ENCODE results near the gene GNAT2.

Gene GNAT2

GRCh38 chr1:109616391-109616790 is 3.0 kb downstream of the GNAT2 start:
- in situ Hi-C loops (cut with MboI; ENCODE audit: low sequenced_read_pairs) = no loop called here

DNA sequence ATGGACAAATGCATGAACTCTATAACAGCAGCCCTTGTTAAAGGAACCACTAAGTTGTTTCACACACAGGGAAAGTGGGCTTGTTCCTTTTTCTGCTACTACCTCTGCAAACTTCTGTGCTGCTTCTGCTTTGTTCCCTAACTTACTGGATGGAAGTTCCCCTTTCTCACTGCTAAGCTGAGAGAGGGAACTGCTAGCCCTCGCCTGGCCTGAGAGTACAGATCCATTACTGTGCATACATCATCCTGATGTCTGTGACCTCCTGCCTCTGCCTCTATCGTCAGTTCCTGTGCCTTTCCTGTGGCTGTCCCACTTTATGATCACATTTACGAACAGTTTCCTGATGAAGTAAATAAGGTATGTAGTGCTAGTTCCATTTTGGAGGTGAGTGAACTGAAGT is 3.5 kb downstream of the GNAT2 start:
- in situ Hi-C loops (cut with MboI; ENCODE audit: low sequenced_read_pairs) = no loop called here

- in situ Hi-C loops (cut with MboI; ENCODE audit: low sequenced_read_pairs) = no loop called here
These were observed 5.9 kb downstream of the GNAT2 start for GRCh38 chr1:109613361-109614147.

DNA sequence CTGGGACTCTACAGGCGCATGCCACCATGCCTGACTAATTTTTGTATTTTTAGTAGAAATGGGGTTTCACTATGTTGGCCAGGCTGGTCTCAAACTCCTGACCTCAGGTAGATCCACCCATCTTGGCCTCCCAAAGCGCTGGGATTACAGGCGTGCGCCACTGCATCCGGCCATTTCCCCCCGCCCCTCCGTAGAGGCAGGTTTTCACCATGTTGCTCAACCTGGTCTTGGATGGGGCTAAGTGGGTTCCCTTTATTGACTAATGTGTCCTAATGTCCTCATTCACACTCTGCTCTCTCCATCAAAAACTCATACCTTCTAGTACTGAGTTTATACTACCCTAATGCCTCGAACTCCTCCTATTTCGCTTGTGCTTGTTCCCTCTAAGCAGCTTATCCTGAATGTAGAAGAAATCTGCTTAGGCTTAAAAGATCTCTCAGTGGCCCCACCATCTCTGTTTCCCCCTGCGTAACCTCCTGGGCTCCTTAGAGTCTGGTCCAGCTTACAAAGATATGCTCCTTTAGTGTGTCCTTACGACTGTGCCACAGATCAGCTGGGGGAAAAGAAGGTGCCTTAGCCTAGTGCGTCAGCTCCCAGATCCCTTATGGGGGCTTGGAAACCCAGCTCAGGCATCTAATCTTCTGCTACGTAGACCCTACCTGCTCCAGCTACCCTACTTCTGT is 8.0 kb downstream of the GNAT2 start:
- in situ Hi-C loops (cut with MboI; ENCODE audit: low sequenced_read_pairs) = no loop called here

GRCh38 chr1:109610609-109611307 is 8.7 kb downstream of the GNAT2 start:
- in situ Hi-C loops (cut with MboI; ENCODE audit: low sequenced_read_pairs) = no loop called here

- in situ Hi-C loops (cut with MboI; ENCODE audit: low sequenced_read_pairs) = no loop called here
These were observed 9.5 kb downstream of the GNAT2 start for GRCh38 chr1:109609881-109610280.

GRCh38 chr1:109605381-109605780 is 14.0 kb downstream of the GNAT2 start:
- in situ Hi-C loops (cut with MboI; ENCODE audit: low sequenced_read_pairs) = no loop called here

DNA sequence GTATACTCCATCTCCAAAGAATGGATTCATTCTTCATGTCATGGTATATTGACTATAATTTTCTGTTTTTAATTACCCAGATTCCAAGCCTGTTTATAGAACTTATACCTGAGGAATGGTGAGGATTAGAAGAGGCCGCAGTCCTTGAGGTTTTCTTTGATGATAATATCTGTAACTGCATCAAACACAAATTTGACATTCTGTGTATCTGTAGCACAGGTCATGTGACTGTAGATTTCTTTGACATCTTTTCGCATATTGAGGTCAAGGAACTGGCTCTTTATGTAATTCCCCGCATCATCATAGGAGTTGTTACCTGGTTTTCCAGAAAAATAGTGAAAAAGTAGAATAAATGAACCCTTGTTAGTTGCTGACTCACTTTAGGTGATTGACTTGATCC is 16.2 kb downstream of the GNAT2 start:
- in situ Hi-C loops (cut with MboI; ENCODE audit: low sequenced_read_pairs) = no loop called here

DNA sequence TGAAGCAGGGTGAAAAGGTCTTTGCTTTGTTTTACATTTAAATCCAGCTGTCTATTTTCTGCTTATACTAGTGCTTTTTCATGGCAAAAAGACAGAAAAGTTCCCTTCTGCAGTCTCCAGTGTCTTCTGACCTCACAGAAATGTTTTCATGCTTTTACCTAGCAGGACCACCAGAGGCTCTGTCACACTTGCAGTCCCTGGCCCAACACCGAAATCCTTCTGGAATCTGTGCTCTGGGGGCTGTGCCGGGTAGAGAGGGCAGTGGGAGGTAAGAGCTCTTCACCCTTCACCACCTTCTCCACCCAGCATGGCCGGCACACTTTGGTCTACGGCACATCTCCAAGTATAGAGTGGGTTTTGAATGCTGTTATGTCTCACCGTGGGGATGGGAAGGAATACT is 20.8 kb downstream of the GNAT2 start:
- in situ Hi-C loops (cut with MboI; ENCODE audit: low sequenced_read_pairs) = no loop called here

- in situ Hi-C loops (cut with MboI; ENCODE audit: low sequenced_read_pairs) = no loop called here
These were observed 21.3 kb downstream of the GNAT2 start for GRCh38 chr1:109598156-109598555.

DNA sequence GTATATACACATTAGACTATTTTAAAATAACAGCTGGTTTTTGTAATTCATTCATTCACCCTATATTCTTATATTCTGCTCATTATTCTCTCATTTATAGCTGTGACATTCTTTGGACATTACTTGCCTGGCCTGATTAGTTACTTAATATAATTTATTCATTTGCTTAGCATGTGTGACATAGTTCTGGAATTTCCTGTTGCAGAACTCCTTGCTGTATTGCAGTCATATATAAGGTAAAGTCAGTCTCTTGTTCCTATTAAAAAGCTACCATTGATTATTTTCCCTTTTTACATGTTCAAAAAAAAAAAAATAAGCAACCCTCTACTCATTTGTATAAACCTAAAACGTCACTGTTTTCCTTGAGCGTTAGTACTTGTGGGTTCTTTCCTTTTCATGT is 23.9 kb downstream of the GNAT2 start:
- in situ Hi-C loops (cut with MboI; ENCODE audit: low sequenced_read_pairs) = no loop called here

GRCh38 chr1:109592916-109593315 is 26.5 kb downstream of the GNAT2 start:
- in situ Hi-C loops (cut with MboI; ENCODE audit: low sequenced_read_pairs) = no loop called here

DNA sequence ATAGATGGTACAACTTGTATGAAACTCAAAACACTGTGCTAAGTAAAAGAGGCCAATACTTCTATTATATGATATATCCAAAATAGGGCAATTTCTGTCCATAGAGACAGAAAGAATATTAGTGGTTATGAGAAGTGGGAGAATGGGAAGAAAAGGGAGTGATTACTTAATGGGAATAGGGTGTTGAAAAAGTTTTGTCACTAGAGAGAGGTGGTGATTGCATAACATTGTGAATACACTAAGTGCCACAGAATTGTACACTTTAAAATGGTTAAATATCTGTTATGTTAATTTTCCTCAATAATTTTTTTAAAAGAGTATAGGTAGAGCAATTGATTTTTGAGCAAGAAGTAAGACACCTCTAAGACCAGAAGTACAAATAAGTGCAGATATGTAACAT is 29.7 kb downstream of the GNAT2 start:
- in situ Hi-C loops (cut with MboI; ENCODE audit: low sequenced_read_pairs) = no loop called here

DNA sequence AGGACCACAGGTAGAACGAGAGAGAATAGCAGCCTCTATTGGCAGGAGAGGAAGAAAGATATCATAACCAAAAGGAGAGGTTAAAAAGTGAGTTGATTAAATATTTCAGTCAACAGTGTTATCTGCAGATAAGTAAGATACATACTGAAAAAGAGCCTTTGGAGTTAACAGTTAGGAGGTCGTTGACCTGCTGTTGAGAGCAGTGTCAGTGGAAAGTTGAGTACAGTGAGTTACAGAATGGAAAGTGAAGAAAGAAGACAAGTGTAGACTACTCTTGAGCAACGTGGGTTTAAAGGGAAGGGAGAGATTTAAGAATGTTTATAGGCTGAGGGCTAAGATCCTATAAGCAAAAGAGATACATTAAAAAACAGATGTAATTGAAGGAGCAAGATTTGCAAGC is 30.2 kb downstream of the GNAT2 start:
- in situ Hi-C loops (cut with MboI; ENCODE audit: low sequenced_read_pairs) = no loop called here

DNA sequence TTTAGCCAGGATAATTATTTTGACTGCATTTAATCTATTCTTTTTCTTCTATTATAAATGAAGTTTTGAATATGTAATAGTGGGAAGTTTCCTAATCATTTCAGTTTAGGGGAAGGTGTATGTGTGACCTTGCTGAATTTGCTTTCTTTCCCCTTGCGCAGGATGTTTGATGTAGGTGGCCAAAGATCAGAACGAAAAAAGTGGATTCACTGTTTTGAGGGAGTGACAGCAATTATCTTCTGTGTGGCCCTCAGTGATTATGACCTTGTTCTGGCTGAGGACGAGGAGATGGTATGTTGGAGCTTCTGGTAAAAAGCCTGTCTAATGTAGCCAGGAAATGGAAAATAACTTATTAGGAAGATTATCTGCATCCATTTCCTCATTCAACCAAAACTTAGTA is 33.4 kb downstream of the GNAT2 start:
- in situ Hi-C loops (cut with MboI; ENCODE audit: low sequenced_read_pairs) = no loop called here

DNA sequence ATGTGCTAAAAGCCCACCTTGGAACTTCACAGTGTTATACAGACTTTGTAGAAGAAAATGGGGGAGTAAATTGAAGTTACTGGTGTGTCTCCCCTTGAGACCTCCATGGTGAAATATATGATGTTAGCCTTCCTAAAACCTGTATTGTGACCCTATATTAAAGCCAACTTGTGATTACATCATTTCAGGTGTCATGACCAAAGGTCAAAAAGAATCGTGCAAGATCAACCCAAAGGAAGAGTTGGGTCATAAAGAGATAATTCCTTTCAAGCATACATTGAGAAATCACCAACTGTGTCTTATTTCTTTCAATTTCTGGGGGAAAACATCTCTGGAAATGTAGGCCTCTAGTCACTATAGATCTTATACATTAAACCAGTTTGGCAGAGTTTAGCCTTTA is 34.6 kb downstream of the GNAT2 start:
- in situ Hi-C loops (cut with MboI; ENCODE audit: low sequenced_read_pairs) = no loop called here

GRCh38 chr1:109582021-109582420 is 37.4 kb downstream of the GNAT2 start:
- in situ Hi-C loops (cut with MboI; ENCODE audit: low sequenced_read_pairs) = no loop called here

- in situ Hi-C loops (cut with MboI; ENCODE audit: low sequenced_read_pairs) = no loop called here
These were observed 39.9 kb downstream of the GNAT2 start for GRCh38 chr1:109579491-109579890.

DNA sequence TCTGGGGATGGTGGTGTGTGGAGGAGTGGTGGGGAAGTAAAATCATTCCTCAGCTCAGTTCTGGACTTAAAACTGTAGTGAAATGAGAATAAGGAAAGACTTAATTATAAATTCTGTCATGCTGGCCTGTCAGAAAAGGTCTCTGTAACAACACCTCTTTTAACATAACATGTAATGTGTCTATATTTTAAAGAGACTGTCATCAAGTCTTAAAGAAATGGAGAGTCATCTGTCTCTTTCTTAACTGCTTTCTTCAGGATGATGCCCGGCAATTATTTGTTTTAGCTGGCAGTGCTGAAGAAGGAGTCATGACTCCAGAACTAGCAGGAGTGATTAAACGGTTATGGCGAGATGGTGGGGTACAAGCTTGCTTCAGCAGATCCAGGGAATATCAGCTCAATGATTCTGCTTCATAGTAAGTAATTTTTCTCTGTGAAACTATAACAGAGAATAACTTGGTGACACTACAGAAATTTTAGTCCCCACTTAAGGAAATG is 40.4 kb downstream of the GNAT2 start:
- in situ Hi-C loops (cut with MboI; ENCODE audit: low sequenced_read_pairs) = no loop called here

DNA sequence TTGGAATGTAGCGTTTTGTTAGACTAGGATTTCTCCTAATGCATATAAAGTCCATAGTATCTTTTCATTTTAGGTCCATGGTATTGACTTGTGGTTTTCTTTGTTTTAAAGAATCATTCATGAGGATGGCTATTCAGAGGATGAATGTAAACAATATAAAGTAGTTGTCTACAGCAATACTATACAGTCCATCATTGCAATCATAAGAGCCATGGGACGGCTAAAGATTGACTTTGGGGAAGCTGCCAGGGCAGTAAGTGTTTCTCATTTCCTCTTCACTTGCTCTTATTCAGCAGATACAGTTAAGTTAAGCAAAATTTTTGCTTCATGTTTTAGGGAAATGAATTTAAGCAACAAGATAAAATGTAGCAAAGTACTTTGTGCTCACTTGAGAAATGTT is 45.6 kb downstream of the GNAT2 start:
- in situ Hi-C loops (cut with MboI; ENCODE audit: low sequenced_read_pairs) = no loop called here

DNA sequence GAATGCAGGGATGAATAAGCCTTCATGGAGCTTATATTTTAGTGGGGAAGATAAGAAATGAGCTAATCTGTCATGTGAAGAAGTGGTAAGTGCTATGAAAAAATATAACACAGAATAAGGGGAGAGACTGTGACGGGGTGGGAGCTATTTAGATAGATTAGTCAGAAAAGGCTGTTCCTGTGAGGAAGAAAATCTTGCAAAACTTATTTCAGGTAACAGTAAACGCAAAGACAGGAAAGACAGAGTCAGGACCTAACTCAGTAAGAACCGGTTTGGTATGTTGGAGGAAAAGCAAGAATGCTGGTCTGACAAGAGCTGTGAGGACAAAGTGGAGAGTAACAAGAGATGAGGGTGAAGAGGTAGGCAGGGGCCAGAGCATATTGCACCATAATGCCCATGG is 49.0 kb downstream of the GNAT2 start:
- in situ Hi-C loops (cut with MboI; ENCODE audit: low sequenced_read_pairs) = no loop called here

DNA sequence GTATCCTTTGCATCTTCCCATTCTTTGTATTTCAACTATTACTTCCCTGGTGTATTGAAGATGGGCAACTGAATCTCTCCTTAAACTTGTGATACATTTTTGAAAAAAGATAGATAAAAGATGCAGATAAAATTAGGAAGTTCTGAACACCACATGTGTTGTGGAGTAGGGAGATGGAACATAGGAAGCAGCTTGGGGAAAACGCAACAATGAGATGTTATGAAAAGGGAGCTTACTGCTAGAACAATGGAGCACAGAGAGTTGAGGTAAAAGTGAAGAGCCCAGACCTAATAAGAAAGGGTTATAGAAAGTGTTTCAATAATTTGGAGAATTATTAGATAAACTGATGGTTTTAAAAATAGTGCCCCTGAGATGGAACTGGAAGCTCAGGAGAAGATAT is 50.1 kb downstream of the GNAT2 start:
- in situ Hi-C loops (cut with MboI; ENCODE audit: low sequenced_read_pairs) = no loop called here

Data from HL-60/S4 treated with retinoic acid at 250 ng/mL for 4 days and 3 days (cell line).